Gastroesophageal sphincter (tissue), 4 donors: ENCODE measurements around the gene AMHR2. TPM values are rescaled to one million over a fixed set of nuclear protein-coding genes. Genes with fewer than 3 reads are reported as not detected.

Experiments used
- ATAC-seq: fragments of 150-250 bp; one replicate; pipeline ENCODE4 v1.9.1; 2016; ENCODE audit warnings: mild to moderate bottlenecking, moderate library complexity
- H3K27ac ChIP-seq, 4 donors: fragments of 200-600 bp; sonication (generic) in 3 of 4; 1 replicate in 3 of 4; 2 replicates in 1 of 4; pipeline ENCODE4 v1.5.1; 2016 to 2019
- H3K27me3 ChIP-seq: fragments of 200-600 bp; sonication (generic); one replicate; pipeline ENCODE4 v1.5.1; 2019
- H3K36me3 ChIP-seq, 2 donors: fragments of 200-600 bp; sonication (generic); one replicate each; pipeline ENCODE4 v1.5.1; 2019; ENCODE audit warnings: control low read depth in 1 of 2
- H3K4me1 ChIP-seq, 3 donors: fragments of 200-600 bp; sonication (generic); 1 replicate in 2 of 3; 2 replicates in 1 of 3; pipeline ENCODE4 v1.5.1; 2016 to 2019; ENCODE audit warnings: control low read depth in 2 of 3
- H3K4me3 ChIP-seq, 2 donors: fragments of 200-600 bp; sonication (generic); one replicate each; pipeline ENCODE4 v1.5.1; 2019; ENCODE audit warnings: mild to moderate bottlenecking in 1 of 2, moderate library complexity in 1 of 2
- H3K9me3 ChIP-seq, 3 donors: fragments of 200-600 bp; sonication (generic); one replicate each; pipeline ENCODE4 v1.5.1; 2017 to 2019; ENCODE audit warnings: control low read depth in 2 of 3
- CTCF ChIP-seq, 4 experiments: fragments of 200-600 bp in 2 of 4; fragments of 450-650 bp in 2 of 4; sonication (generic) in 1 of 4; IDR thresholded peaks; one replicate each; pipeline ENCODE4 v1.5.1; 2017 to 2019; ENCODE audit warnings: antibody characterized with exemption in 4 of 4, mild to moderate bottlenecking in 2 of 4, moderate library complexity in 2 of 4
- EP300 ChIP-seq: sonication (generic); formaldehyde crosslinking; IDR thresholded peaks from one replicate; pipeline ENCODE4 v1.6.1; 2017; ENCODE audit warnings: antibody characterized with exemption, mild to moderate bottlenecking
- POLR2A ChIP-seq, 2 donors: fragments of 450-650 bp; IDR thresholded peaks; one replicate each; pipeline ENCODE4 v1.6.1; 2017; ENCODE audit warnings: antibody characterized with exemption in 2 of 2, mild to moderate bottlenecking in 2 of 2, moderate library complexity in 1 of 2
- POLR2AphosphoS5 ChIP-seq: sonication (generic); formaldehyde crosslinking; IDR thresholded peaks from one replicate; pipeline ENCODE4 v1.6.1; 2017; ENCODE audit warnings: antibody characterized with exemption
- WGBS, 2 donors: methylation state at CpG; one replicate each; pipeline ENCODE4 v1.1.5; 2018; ENCODE audit warnings: low coverage in 1 of 2; 5-methylcytosine and 5-hydroxymethylcytosine counted together
- total RNA-seq, 4 donors: library from RNA; depleted of rRNA; stranded (reverse); fragments of >200 nt; gene quantifications; one replicate each; pipeline ENCODE4 v1.1.0, GENCODE V29; 2016

AMHR2 gene
- total RNA-seq, 4 donors from 2014 or later = 0.13 TPM; not detected in 3

- 43 to 52% methylated on average over 8 to 11 of the region's 12 CpGs for WGBS, 2 donors
- peak overlapping the region in 3 of 4 donors; percentile 7 to 41 (median 18) for H3K27ac ChIP-seq
These were observed 57.1 kb downstream of the AMHR2 start for GRCh38 chr12:53480491-53481442.

More at GRCh38 chr12:53480491-53481442, 57.1 kb downstream of the AMHR2 start:
- Histone ChIP-seq H3K4me1 (peaks cover 0 to 57% (median 0%) of the 10 kb centered on the region in 3 donors), H3K4me3 (no peak overlapping the region), H3K27me3 (no peaks in the 10 kb centered on the region), H3K9me3 (no peaks in the 10 kb centered on the region), H3K36me3 (peaks cover 0 to 100% of the 10 kb centered on the region in 2 donors)
- TF ChIP-seq CTCF (IDR thresholded peaks at IDR 0.05) (no peak), POLR2A (IDR thresholded peaks at IDR 0.05) (no peak), EP300 (no peak), POLR2AphosphoS5 (no peak)
- ATAC-seq = no peak

Other genes starting within 250 kb of the AMHR2 start
- 10 to 100 TPM; 14.9 to 27.7 (median 17.4) TPM for gene ZNF740, start 243.1 kb upstream of the AMHR2 start, total RNA-seq
- gene CSAD, start 242.9 kb upstream of the AMHR2 start, total RNA-seq = 10 to 100 TPM; 11.3 to 47.5 (median 24.1) TPM
- gene ITGB7, start 216.6 kb upstream of the AMHR2 start, total RNA-seq = 1 to 10 TPM in 2 of 4 donors, under 1 TPM in 2; 0.40 to 5.8 (median 2.6) TPM
- 10 to 100 TPM; 15.6 to 26.6 (median 22.9) TPM for gene RARG, start 191.6 kb upstream of the AMHR2 start, total RNA-seq
- gene ESPL1, start 155.6 kb upstream of the AMHR2 start, total RNA-seq = 1 to 10 TPM in 2 of 4 donors, under 1 TPM in 2; 0.13 to 2.3 (median 0.64) TPM
- 100 to 1,000 TPM; 390 to 782 (median 568) TPM for gene PFDN5, start 128.3 kb upstream of the AMHR2 start, total RNA-seq
- gene MYG1, start 124.2 kb upstream of the AMHR2 start, total RNA-seq = 10 to 100 TPM; 40.9 to 49.2 (median 46.3) TPM
- gene AAAS, start 102.2 kb upstream of the AMHR2 start, total RNA-seq = 10 to 100 TPM; 36.4 to 88.9 (median 46.5) TPM
- not detected for gene SP7, start 87.5 kb upstream of the AMHR2 start, total RNA-seq
- gene SP1, start 43.7 kb upstream of the AMHR2 start, total RNA-seq = 10 to 100 TPM; 68.0 to 80.5 (median 74.0) TPM
- gene PRR13, start 17.9 kb downstream of the AMHR2 start, total RNA-seq = 10 to 100 TPM; 54.2 to 73.2 (median 69.6) TPM
- 100 to 1,000 TPM; 259 to 375 (median 354) TPM for gene PCBP2, start 28.2 kb downstream of the AMHR2 start, total RNA-seq
- gene MAP3K12, start 75.6 kb downstream of the AMHR2 start, total RNA-seq = 10 to 100 TPM; 14.8 to 41.9 (median 20.3) TPM
- gene TARBP2, start 77.4 kb downstream of the AMHR2 start, total RNA-seq = 10 to 100 TPM; 12.1 to 19.6 (median 17.4) TPM
- not detected for gene NPFF, start 83.6 kb downstream of the AMHR2 start, total RNA-seq
- gene ATF7, start 202.5 kb downstream of the AMHR2 start, total RNA-seq = 10 to 100 TPM; 26.7 to 54.9 (median 33.3) TPM